GM19035 (cell line): ENCODE measurements around the gene KCNK16.
"Not testable (repeated sequence)": the region's sequence is repeated elsewhere in the genome, so short reads cannot be mapped to it uniquely, and the experiment has no call there.

Experiments used
- ATAC-seq: cut with Tn5 transposase; IDR thresholded peaks from one replicate; pipeline ENCODE4 v1.9.1; 2021; ENCODE audit not compliant: unreplicated experiment

The KCNK16 gene

GRCh38 chr6:39312912-39313525 is 9.5 kb downstream of the KCNK16 start:
- no peak for ATAC-seq

DNA sequence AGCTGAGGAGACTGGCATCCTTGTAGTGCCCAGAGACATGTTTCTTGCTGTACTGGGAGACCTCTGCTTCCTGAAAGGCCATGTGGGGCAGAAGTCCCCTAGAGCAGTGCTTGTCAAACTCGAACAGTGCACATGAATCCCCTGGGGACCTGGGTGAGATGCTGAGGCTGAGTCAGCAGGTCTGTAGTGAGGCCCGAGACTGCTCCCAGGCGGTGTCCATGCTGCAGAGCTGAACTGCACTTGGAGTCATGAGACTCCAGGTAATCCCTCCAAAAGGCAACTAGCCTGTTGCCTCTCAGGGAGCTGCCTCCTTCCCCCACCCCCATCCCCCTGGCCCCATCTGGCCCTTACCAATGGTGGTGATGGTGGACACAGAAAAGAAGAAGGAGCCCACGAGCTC is 12.0 kb downstream of the KCNK16 start:
- no peak for ATAC-seq

DNA sequence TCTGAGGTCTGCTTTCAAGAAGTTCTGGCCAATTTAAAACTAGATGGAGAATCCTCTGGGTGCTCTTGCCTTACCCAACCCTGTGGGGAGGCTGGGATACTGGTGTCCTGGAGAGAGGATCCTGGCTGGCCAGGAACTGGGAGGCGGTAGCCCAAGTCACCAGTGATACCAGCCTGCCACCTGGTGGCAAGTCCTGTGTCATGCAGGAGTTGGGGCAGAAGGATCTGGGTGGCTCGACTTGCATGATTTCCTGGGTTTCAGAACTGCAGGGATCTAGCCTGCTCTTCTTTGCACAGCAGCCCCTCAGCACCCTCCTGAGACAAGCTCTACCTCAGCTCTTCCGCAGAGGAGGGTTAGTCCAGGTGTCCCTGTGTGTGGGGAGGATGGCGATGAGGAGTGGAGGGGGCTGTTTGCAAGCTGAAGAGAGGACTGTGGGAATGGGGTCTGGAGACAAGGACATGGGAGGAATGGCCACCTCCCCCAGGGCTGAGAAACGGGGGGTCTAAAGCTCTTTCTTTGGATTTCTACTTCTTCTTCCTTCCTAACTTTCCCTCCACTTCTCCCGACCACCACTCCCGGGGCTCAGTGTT is 12.5 kb downstream of the KCNK16 start:
- ATAC-seq: no peak

DNA sequence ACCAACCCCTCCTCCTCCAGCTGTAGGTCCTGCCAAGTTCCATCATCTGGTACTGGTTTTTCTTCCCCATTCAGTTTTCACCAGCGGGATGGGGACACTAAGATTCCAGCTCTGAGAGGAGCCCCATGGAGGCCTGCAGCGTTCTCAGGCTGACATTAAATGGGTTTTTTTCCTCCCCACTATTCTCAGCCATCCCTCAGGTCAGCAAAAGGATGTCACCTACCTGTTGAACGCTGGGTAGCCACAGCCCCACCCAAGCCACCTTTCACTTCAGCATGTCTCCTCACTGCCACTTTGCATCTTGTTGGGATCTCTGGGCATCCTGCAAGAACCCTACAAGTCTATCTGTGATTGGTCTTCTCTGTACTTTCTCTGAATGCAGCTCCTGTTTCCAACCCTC is 15.0 kb downstream of the KCNK16 start:
- no peak for ATAC-seq

DNA sequence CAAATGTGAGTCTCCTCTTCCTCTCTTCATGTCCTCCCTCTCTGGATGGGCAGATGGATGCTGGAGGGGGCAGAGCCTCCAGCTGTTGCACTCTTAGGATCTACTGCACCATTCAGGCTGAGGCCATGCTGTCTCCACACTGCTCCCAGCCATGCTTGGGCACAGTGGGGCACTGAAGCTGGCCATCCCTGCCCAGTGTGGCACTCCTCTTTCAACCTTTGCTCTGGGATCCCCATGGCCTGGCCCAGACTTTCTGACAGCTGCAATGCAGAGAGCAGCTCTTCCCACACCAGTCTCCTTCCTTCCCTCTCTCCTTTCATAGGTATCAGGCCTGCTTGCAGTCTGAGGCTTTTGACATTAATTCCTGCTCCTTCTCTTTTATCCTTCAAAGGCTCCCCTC is 17.6 kb downstream of the KCNK16 start:
- no peak for ATAC-seq

DNA sequence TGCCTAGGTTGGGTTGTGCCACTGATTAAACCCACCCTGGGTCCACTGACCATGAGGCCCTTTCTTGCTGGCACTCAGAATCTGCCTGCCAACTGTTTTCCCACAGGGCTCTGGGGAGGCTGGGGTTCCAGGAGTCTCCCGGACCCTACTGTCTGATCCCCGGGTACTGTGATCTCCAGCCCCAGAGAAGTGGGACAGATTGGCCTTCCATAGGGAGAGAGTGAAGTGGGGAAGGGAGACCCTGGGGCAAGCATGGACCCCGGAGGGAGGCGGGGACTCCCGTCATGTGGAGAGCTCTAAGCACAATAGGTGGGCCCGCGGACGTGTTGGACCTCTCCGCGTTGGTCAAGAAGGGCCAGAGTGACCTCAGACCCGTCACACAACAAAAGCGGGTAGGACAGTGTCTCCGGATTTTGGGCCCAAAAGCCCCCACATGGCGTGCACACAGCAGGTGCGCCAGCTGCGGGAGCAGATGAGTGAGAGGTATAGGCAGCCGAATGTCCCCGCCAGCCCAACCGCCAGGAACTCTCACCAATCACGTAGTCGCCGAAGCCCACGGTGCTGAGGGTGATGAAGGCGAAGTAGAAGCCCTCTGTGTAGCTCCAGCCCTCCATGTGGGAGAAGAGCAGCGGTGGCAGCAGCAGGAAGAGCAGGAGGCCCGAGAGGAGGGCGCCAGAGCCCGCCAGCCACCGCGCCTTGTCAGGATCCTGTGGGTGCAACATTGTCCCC is 18.9 kb downstream of the KCNK16 start:
- ATAC-seq: no peak

- ATAC-seq: peak; percentile 78
Observed at GRCh38 chr6:39302669-39303424, 19.7 kb downstream of the KCNK16 start.

- no peak for ATAC-seq
Observed at GRCh38 chr6:39302011-39302410, 20.5 kb downstream of the KCNK16 start.

DNA sequence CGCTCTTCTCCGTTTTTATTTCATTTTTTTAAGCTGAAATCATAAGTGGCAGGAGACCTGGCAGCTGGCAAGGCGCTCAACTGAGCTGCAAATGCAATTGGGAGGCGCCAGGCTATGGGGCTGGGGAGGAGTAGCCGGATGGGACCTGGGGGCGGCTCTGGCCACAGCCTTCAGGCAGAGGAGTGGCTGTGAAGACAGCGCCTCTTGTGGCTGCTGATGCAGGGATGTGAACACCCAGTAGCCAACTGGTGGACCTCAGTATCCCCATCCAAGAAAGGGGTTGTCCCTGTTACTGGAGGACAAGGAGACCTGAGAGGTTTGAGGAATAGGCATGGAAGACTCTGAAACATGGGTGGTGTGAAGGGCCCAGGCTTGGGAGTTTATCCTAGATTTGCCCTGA is 20.9 kb downstream of the KCNK16 start:
- no peak for ATAC-seq

- ATAC-seq: no peak
Observed at GRCh38 chr6:39300739-39301138, 21.8 kb downstream of the KCNK16 start.

GRCh38 chr6:39298061-39298460 is 24.4 kb downstream of the KCNK16 start:
- ATAC-seq: no peak

DNA sequence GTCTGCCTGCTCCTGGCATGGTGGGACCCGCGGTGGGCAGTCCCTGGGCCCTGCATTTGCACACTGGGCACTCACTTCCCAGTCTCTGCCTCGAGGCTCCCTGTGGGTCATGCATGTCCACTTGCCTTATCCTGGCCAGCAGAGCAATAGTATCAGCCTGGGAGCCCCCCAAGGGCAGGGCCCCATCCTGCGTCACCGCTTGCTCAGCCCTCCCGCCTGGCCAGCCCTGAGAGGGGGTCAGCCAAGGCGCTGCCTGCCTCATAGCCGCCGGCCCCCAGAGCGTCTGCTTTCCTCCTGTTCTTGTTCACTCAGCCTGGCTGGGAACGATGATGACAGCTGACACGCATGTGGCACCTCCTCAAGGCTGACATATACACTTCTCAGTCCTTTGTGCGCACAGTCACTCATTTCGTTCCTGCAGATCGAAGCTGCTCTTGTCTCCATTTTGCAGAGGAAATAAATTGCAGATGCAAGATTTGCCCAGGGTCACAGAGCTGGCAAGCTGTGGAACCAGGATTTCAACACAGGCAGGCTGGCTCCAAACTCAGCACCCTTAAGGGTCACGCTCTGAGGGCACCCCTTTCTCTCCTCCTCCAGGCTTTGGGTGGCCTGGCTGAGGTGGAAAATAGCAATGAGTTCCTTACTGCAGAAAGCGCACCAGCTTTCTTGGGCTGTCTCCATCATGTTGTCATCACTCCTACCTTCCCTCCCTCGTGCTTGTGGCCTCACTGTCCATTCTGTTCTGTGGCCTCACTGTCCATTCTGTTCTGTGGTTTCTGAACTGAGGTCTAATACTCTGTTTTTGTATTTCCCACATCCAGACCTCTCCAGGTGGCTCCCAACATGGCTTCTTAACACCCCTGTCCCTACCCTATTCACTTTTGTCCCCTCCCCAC is 25.5 kb downstream of the KCNK16 start:
- no peak for ATAC-seq

- ATAC-seq: no peak
Observed at GRCh38 chr6:39295611-39296011, 26.9 kb downstream of the KCNK16 start.

- ATAC-seq: no peak
Observed at GRCh38 chr6:39294899-39295298, 27.6 kb downstream of the KCNK16 start.

- no peak for ATAC-seq
Observed at GRCh38 chr6:39294133-39294532, 28.4 kb downstream of the KCNK16 start.

- ATAC-seq: no peak
Observed at GRCh38 chr6:39292637-39293036, 29.9 kb downstream of the KCNK16 start.

- no peak for ATAC-seq
Observed at GRCh38 chr6:39289490-39289889, 33.0 kb downstream of the KCNK16 start.

GRCh38 chr6:39287601-39288000 is 34.9 kb downstream of the KCNK16 start:
- no peak for ATAC-seq

DNA sequence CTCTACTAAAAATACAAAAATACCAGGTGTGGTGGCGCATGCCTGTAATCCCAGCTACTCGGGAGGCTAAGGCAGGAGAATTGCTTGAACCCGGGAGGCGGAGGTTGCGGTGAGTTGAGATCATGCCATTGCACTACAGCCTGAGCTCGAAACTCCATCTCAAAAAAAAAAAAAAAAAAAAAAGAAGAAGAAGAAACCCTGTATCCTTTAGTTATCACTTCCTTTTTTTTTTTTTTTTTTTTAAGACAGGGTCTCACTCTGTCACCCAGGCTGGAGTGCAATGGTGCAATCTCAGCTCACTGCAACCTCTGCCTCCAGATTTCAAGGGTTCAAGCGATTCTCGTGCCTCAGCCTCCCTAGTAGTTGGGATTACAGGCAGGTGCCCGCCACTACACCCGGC is 35.9 kb downstream of the KCNK16 start:
- not testable (repeated sequence) for ATAC-seq

- no peak for ATAC-seq
Observed at GRCh38 chr6:39282774-39283173, 39.7 kb downstream of the KCNK16 start.
